HepG2 (cell line): Measurements from ENCODE around the gene DPEP1. TPM values are rescaled to one million over a fixed set of nuclear protein-coding genes. Genes with fewer than 3 reads are reported as not detected.

Experiments used
- ASH2L ChIP-seq: fragments of 300-600, 200-600 bp; sonication (generic); IDR thresholded peaks from 2 replicates; pipeline ENCODE4 v1.7.0; 2017; ENCODE audit warnings: low read depth, mild to moderate bottlenecking, moderate library complexity, mixed read lengths, low read length; ENCODE audit not compliant: insufficient read length
- EEA1 ChIP-seq: sonication (generic); formaldehyde crosslinking; IDR thresholded peaks from 2 replicates; pipeline ENCODE4 v1.5.1; 2020; ENCODE audit warnings: mild to moderate bottlenecking, missing genetic modification reagents, borderline replicate concordance
- FOXA3 ChIP-seq: IDR thresholded peaks from 2 replicates; pipeline ENCODE4 v1.6.1; 2016; ENCODE audit warnings: missing genetic modification reagents, missing compliant biosample characterization
- NFE2L1 ChIP-seq: sonication (generic); formaldehyde crosslinking; IDR thresholded peaks from 2 replicates; pipeline ENCODE4 v1.4.0; 2020; ENCODE audit warnings: missing genetic modification reagents, mild to moderate bottlenecking, borderline replicate concordance
- NFIC ChIP-seq: IDR thresholded peaks from 2 replicates; pipeline ENCODE4 v1.6.1; 2012; ENCODE audit warnings: mild to moderate bottlenecking, low read length, inconsistent platforms
- PHF8 ChIP-seq: sonication (generic); formaldehyde crosslinking; IDR thresholded peaks from 2 replicates; pipeline ENCODE4 v1.5.0; 2020; ENCODE audit warnings: missing genetic modification reagents
- POLR2A ChIP-seq, 2 experiments: IDR thresholded peaks; 2 replicates each; pipeline ENCODE4 v1.6.1; 2011; ENCODE audit warnings: low read depth in 2 of 2, low read length in 2 of 2, mild to moderate bottlenecking in 1 of 2, moderate library complexity in 1 of 2; ENCODE audit not compliant: insufficient read depth in 1 of 2
- POLR2AphosphoS5 ChIP-seq: IDR thresholded peaks from 2 replicates; pipeline ENCODE4 v1.6.1; 2012; ENCODE audit warnings: low read depth, low read length
- RERE ChIP-seq: IDR thresholded peaks from 2 replicates; pipeline ENCODE4 v1.6.1; 2016; ENCODE audit warnings: low read depth, missing genetic modification reagents, missing compliant biosample characterization
- TAF1 ChIP-seq: sonication (generic); formaldehyde crosslinking; IDR thresholded peaks from 2 replicates; pipeline ENCODE4 v1.4.0; 2020; ENCODE audit warnings: missing genetic modification reagents
- ZBTB42 ChIP-seq: sonication (generic); formaldehyde crosslinking; IDR thresholded peaks from 2 replicates; pipeline ENCODE4 v1.5.0; 2020; ENCODE audit warnings: mild to moderate bottlenecking, missing genetic modification reagents
- ZNF10 ChIP-seq: sonication (generic); formaldehyde crosslinking; IDR thresholded peaks from 2 replicates; pipeline ENCODE4 v1.4.0; 2020; ENCODE audit warnings: mild to moderate bottlenecking, low read depth, missing genetic modification reagents, borderline replicate concordance
- ZNF484 ChIP-seq: sonication (generic); formaldehyde crosslinking; IDR thresholded peaks from 2 replicates; pipeline ENCODE4 v1.5.1; 2020; ENCODE audit warnings: mild to moderate bottlenecking, low read depth, missing genetic modification reagents, borderline replicate concordance
- ZNF564 ChIP-seq: sonication (generic); formaldehyde crosslinking; IDR thresholded peaks from 2 replicates; pipeline ENCODE4 v1.8.1; 2023; ENCODE audit warnings: mild to moderate bottlenecking, missing genetic modification reagents
- ZNF792 ChIP-seq: IDR thresholded peaks from 2 replicates; pipeline ENCODE4 v1.6.1; 2016
- ZNF879 ChIP-seq: sonication (generic); formaldehyde crosslinking; IDR thresholded peaks from 2 replicates; pipeline ENCODE4 v1.8.1; 2023; ENCODE audit warnings: missing genetic modification reagents
- polyA plus RNA-seq, 8 experiments: library from polyadenylated mRNA; depleted of rRNA in 3 of 8; stranded (reverse) in 7 of 8; unstranded in 1 of 8; fragments of >200 nt; fragmentation: Illumina TruSeq in 4 of 8; extraction: Trizol in 4 of 8; gene quantifications; 2 replicates each; pipeline versions ENCODE4 v1.2.1 to v1.2.3, GENCODE V29; 2011 to 2016; ENCODE audit warnings: low read depth in 4 of 8, missing spikeins in 1 of 8, mixed read lengths in 1 of 8; ENCODE audit not compliant: insufficient read depth in 1 of 8
- total RNA-seq, 5 experiments: library from RNA; depleted of rRNA; stranded (reverse); fragments of >200 nt; fragmentation: Illumina TruSeq; extraction: Trizol; gene quantifications; 2 replicates each; pipeline ENCODE4 v1.2.3, GENCODE V29; 2016; ENCODE audit warnings: low read depth in 1 of 5
- TF ChIP-seq, protein P1 (sequence below): sonication (generic); formaldehyde crosslinking; conservative IDR thresholded peaks from 2 replicates; pipeline ENCODE4 v1.5.0; 2020; ENCODE audit warnings: missing genetic modification reagents
- TF ChIP-seq, protein P2 (sequence below): sonication (generic); formaldehyde crosslinking; IDR thresholded peaks from 2 replicates; pipeline ENCODE4 v1.8.0; 2022; ENCODE audit warnings: mild to moderate bottlenecking, missing genetic modification reagents
- TF ChIP-seq, protein P3 (sequence below): sonication (generic); formaldehyde crosslinking; IDR thresholded peaks from 2 replicates; pipeline ENCODE4 v1.5.1; 2020; ENCODE audit warnings: missing genetic modification reagents, mild to moderate bottlenecking, borderline replicate concordance

DPEP1 gene
- total and polyA plus RNA-seq, 2 of the 13 experiments (the other 11 are each of a cell fraction or from before 2014, with no cell fraction given), result 37.6 to 52.2 TPM

GRCh38 chr16:89565506-89566372 lies 47.7 kb upstream of the DPEP1 start (continued):
- no peak for TF ChIP-seq RERE (CRISPR knock-in tag)
- TF ChIP-seq, protein P1, sequence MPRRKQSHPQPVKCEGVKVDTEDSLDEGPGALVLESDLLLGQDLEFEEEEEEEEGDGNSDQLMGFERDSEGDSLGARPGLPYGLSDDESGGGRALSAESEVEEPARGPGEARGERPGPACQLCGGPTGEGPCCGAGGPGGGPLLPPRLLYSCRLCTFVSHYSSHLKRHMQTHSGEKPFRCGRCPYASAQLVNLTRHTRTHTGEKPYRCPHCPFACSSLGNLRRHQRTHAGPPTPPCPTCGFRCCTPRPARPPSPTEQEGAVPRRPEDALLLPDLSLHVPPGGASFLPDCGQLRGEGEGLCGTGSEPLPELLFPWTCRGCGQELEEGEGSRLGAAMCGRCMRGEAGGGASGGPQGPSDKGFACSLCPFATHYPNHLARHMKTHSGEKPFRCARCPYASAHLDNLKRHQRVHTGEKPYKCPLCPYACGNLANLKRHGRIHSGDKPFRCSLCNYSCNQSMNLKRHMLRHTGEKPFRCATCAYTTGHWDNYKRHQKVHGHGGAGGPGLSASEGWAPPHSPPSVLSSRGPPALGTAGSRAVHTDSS (CRISPR knock-in tag), result 0 out of 2 replicates have a peak, but pooled peaks have one; percentile 26
- TF ChIP-seq ZNF10 (CRISPR knock-in tag), result no peak
- TF ChIP-seq ZNF792 (CRISPR knock-in tag), result no peak; the same call in 1 of the 2 replicates
- TF ChIP-seq, protein P2, sequence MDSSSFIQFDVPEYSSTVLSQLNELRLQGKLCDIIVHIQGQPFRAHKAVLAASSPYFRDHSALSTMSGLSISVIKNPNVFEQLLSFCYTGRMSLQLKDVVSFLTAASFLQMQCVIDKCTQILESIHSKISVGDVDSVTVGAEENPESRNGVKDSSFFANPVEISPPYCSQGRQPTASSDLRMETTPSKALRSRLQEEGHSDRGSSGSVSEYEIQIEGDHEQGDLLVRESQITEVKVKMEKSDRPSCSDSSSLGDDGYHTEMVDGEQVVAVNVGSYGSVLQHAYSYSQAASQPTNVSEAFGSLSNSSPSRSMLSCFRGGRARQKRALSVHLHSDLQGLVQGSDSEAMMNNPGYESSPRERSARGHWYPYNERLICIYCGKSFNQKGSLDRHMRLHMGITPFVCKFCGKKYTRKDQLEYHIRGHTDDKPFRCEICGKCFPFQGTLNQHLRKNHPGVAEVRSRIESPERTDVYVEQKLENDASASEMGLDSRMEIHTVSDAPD, result no peak
- TF ChIP-seq FOXA3 (CRISPR knock-in tag), result no peak; the same call in 1 of the 2 replicates
- TF ChIP-seq TAF1, result no peak
- peak; percentile 85; the same call in 1 of the 2 replicates for TF ChIP-seq NFE2L1 (CRISPR knock-in tag)
- peak; percentile 68 for TF ChIP-seq ASH2L
- 0 out of 2 replicates have a peak, but pooled peaks have one; percentile 4 for TF ChIP-seq ZNF564 (CRISPR knock-in tag)
- TF ChIP-seq, protein P3, sequence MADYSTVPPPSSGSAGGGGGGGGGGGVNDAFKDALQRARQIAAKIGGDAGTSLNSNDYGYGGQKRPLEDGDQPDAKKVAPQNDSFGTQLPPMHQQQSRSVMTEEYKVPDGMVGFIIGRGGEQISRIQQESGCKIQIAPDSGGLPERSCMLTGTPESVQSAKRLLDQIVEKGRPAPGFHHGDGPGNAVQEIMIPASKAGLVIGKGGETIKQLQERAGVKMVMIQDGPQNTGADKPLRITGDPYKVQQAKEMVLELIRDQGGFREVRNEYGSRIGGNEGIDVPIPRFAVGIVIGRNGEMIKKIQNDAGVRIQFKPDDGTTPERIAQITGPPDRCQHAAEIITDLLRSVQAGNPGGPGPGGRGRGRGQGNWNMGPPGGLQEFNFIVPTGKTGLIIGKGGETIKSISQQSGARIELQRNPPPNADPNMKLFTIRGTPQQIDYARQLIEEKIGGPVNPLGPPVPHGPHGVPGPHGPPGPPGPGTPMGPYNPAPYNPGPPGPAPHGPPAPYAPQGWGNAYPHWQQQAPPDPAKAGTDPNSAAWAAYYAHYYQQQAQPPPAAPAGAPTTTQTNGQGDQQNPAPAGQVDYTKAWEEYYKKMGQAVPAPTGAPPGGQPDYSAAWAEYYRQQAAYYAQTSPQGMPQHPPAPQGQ (CRISPR knock-in tag), result peak; percentile 35; the same call in 1 of the 2 replicates
- TF ChIP-seq ZNF879, result no peak
- 0 out of 2 replicates have a peak, but pooled peaks have one; percentile 4 for TF ChIP-seq NFIC
- TF ChIP-seq POLR2AphosphoS5, result peak; percentile 18
- no peak for TF ChIP-seq EEA1 (CRISPR knock-in tag)
- TF ChIP-seq PHF8 (CRISPR knock-in tag), result peak; percentile 51; the same call in 1 of the 2 replicates
- peak; percentile 60 to 67 for TF ChIP-seq POLR2A (IDR thresholded peaks at IDR 0.05; ENCODE audit: insufficient read depth in 1 of 2, low read depth in 2 of 2, low read length in 2 of 2)
- TF ChIP-seq ZNF484 (CRISPR knock-in tag), result no peak
- no peak for TF ChIP-seq ZBTB42 (CRISPR knock-in tag)
